Epithelial cell of proximal tubule (primary cell): ENCODE measurements around the gene SDCCAG8. TPM values are rescaled to one million over a fixed set of nuclear protein-coding genes. Genes with fewer than 3 reads are reported as not detected.

Experiments used
- DNase-seq: peaks from one replicate; pipeline ENCODE4 v3.0.0-alpha.2; 2011; ENCODE audit warnings: low read depth
- H3K4me3 ChIP-seq: 2 replicates; pipeline ENCODE4 v1.5.1; 2011; ENCODE audit warnings: low read depth, mild to moderate bottlenecking, low read length
- total RNA-seq: library from RNA; depleted of rRNA; stranded (reverse); fragments of >200 nt; gene quantifications from 2 replicates; pipeline ENCODE4 v1.2.3, GENCODE V29; 2015
- TF ChIP-seq, protein P1 (sequence below): conservative IDR thresholded peaks from 2 replicates; pipeline ENCODE4 v1.5.1; 2012; ENCODE audit warnings: low read depth, mild to moderate bottlenecking, low read length

Gene SDCCAG8
- total RNA-seq, 1 donor from 2014 or later: 86.9 TPM

DNA sequence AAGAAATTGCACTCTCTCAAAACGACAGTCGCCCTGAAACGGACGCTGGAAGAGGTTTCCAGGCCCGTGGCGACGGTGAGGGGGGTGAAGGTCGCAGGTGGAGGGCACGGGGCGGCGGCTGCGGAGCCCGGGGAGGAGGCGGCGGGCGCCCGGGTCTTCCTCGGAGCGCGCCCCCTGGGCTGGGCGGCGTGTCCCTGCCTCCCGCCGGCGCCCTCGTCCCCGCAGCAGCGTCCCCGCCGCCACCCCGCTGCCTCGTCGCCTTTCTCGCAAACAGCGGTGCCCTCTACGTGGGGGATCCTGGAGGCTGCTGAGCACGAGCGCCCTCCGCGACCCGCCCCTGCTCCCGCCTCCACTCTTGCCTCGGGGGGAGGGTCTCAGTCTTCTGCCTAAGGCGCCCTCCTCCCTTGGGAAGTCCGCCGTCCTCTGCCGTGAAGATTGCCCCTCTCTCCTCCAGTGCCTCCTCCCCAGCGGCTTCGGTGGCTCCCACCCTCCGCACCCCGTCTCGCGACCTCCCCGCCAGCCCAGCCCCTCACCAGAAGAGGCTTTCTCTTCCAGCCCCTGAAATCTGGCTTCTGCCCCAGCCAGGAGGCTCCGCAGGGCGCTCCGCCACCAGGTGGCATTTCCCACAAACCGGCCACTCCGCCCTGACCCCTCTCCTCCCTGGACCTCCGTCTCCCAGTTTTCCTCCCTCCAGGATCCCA is 227.4 kb downstream of the SDCCAG8 start:
- DNase-seq: no peak
- TF ChIP-seq, protein P1, sequence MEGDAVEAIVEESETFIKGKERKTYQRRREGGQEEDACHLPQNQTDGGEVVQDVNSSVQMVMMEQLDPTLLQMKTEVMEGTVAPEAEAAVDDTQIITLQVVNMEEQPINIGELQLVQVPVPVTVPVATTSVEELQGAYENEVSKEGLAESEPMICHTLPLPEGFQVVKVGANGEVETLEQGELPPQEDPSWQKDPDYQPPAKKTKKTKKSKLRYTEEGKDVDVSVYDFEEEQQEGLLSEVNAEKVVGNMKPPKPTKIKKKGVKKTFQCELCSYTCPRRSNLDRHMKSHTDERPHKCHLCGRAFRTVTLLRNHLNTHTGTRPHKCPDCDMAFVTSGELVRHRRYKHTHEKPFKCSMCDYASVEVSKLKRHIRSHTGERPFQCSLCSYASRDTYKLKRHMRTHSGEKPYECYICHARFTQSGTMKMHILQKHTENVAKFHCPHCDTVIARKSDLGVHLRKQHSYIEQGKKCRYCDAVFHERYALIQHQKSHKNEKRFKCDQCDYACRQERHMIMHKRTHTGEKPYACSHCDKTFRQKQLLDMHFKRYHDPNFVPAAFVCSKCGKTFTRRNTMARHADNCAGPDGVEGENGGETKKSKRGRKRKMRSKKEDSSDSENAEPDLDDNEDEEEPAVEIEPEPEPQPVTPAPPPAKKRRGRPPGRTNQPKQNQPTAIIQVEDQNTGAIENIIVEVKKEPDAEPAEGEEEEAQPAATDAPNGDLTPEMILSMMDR: peak; percentile 8
- H3K4me3 ChIP-seq: no peak overlapping the region

DNA sequence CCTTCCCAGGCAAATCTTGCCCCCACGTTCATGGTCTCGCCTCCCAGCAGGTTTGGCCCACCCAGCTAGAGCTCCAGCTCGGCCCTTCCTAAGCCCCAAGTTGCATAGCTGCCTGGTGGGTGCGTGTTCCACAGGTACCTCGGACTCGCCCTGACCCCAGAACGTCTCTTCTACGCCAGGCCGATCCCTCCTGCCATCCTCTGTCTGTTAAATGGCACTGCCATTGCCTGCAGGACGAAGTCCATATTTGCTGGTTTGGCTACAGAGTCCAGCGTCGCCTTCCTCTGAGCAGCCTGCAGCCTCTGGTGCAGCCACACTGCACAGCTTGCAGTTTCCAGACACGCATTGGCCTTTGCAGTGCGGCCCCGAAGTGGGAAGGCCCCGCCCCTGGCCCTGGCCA is 228.1 kb downstream of the SDCCAG8 start:
- no peak overlapping the region for H3K4me3 ChIP-seq
- no peak for DNase-seq
- TF ChIP-seq, protein P1: no peak

DNA sequence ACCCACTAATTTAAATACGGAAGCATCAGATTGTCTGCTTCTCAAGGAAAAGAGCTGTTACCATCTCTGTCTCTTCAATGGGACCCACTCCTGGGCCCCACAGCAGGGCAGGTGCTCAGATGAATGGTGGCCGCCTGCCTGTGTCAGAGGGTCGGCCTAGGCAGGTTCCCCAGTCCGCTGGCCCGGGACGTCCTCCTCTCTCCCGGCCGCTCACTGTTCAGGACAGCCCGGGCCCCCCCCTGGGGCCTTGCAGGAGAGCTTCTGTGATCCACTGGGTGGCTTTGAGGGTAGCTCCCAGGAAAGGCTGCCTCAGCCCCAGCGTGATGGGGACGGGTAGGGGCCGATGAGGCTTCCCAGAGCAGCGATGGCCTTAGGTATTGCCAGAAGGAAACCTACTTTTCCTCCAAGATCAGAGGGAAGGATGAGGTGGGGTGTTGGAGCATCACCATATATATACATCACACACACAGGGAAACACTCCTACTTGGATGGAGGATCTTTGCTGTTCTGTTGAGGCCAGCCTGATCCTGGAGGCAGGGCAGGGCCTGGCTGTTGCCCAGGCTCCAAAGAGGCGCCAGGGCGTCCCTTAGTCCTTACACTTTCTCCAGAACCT is 231.3 kb downstream of the SDCCAG8 start:
- no peak overlapping the region for H3K4me3 ChIP-seq
- DNase-seq: no peak

DNA sequence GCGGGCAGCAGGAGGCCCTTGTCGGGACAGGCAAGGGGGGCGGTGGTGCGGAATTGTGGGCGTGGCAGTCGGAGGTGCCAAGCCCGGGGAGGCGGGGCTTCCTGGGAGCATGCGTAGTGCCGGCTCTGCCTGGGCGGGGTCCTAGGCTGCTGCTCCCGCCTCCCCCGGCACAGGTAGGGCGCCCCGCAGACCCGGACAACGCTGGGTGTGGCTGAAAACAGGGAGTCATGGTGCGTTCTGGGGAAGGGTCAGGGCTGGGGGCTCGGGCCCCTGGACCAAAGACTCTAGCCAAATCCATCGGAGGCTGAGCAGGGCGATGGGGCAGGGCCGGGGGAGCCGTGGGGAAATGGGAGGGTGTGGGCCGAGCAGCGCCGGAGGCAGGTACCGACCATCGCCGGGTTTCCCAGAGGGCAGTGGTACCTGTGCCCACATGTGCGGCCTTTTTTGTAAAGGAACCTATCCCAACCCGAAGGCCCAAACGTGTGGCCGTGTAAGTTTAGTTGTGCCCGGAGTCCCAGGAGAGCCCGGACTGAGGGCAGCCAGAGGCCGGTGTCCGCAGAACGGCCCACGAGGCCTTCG is 231.9 kb downstream of the SDCCAG8 start:
- TF ChIP-seq, protein P1: no peak
- DNase-seq: no peak
- H3K4me3 ChIP-seq: no peak overlapping the region

More for the DNA sequence above, 231.3 kb downstream of the SDCCAG8 start:
- TF ChIP-seq, protein P1: no peak

DNA sequence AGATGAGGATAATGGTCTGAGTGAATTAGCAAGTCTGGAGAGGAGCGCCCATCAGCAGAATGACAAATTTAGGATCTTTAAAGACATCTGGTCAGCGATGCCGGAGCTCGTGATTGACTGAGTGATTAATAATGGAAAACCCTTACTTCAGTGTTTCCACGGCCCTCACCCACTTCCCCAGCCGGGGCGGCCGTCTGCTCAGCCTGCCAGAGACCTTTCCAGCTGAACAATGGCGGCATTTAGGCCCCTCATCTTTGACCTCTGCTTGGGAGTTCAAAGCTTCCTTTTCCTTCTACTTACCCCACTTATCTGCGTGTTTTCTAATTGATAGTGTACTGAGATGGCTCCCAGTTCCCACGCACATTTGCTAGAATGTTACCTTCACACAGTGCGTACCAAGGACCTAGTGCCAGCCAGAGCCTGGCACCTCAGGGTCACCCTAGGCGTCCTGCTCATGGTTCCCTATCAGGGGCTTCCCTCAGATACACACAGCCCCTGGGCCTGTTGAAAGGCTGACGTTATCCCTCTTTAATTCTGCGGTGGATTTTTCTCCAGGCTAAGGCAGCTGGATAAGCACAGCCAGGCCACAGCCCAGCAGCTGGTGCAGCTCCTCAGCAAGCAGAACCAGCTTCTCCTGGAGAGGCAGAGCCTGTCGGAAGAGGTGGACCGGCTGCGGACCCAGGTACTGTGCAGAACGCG is 232.8 kb downstream of the SDCCAG8 start:
- no peak overlapping the region for H3K4me3 ChIP-seq
- no peak for DNase-seq
- TF ChIP-seq, protein P1: no peak

DNA sequence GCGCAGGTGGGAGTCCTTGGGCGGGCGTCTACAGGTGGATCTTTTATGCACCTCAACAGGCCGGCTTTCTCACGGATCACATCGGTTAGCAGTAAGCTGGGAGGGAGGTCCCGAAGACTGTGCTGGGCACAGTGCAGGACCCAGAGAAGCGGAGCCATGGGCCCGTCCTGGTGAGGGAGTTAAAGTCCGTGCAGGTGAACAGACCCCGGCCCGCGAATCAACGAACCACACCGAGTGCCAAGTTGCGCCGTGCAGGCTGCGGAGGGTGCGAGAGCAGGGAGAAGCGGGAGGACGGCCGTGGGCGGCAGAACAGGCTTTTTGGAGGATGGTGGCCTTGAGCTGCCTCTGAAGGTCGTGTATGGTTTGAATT is 233.3 kb downstream of the SDCCAG8 start:
- DNase-seq: no peak
- H3K4me3 ChIP-seq: no peak overlapping the region
- TF ChIP-seq, protein P1: no peak
